Activated CD8-positive, alpha-beta memory T cell treated with anti-CD3 and anti-CD28 coated beads for 48 hours (primary cell): ENCODE results near the gene NSD1.
"Not testable (repeated sequence)": the region's sequence is repeated elsewhere in the genome, so short reads cannot be mapped to it uniquely, and the experiment has no call there.

Experiments
- DNase-seq, 3 experiments: peaks; one replicate each; pipeline ENCODE4 v3.0.0-alpha.2; 2020; ENCODE audit warnings: low read depth in 2 of 3, low spot score in 2 of 3

Gene NSD1

GRCh38 chr5:177327539-177328522 is 194.3 kb downstream of the NSD1 start:
- no peak for DNase-seq

- no peak for DNase-seq
Measured at GRCh38 chr5:177328545-177329231, 195.1 kb downstream of the NSD1 start.

GRCh38 chr5:177329883-177330282 is 196.3 kb downstream of the NSD1 start:
- no peak for DNase-seq

GRCh38 chr5:177330991-177331842 is 197.6 kb downstream of the NSD1 start:
- DNase-seq, result no peak

- DNase-seq, result no peak
Measured at GRCh38 chr5:177332031-177332895, 198.7 kb downstream of the NSD1 start.

GRCh38 chr5:177332896-177333260 is 199.3 kb downstream of the NSD1 start:
- DNase-seq, result no peak

GRCh38 chr5:177333420-177334154 is 200.0 kb downstream of the NSD1 start:
- no peak for DNase-seq

- no peak for DNase-seq
Measured at GRCh38 chr5:177334155-177334551, 200.6 kb downstream of the NSD1 start.

- no peak for DNase-seq
Measured at GRCh38 chr5:177334781-177335700, 201.5 kb downstream of the NSD1 start.

GRCh38 chr5:177335701-177336065 is 202.1 kb downstream of the NSD1 start:
- DNase-seq, result no peak

GRCh38 chr5:177336112-177336511 is 202.5 kb downstream of the NSD1 start:
- DNase-seq, result no peak

GRCh38 chr5:177336603-177337494 is 203.3 kb downstream of the NSD1 start:
- DNase-seq, result no peak

GRCh38 chr5:177338251-177339106 is 204.9 kb downstream of the NSD1 start:
- DNase-seq, result no peak

GRCh38 chr5:177339107-177339638 is 205.6 kb downstream of the NSD1 start:
- no peak for DNase-seq

- DNase-seq, result not testable (repeated sequence)
Measured at GRCh38 chr5:177343000-177343399, 209.4 kb downstream of the NSD1 start.

- DNase-seq, result no peak
Measured at GRCh38 chr5:177343777-177344176, 210.2 kb downstream of the NSD1 start.

- DNase-seq, result no peak
Measured at GRCh38 chr5:177344891-177345290, 211.3 kb downstream of the NSD1 start.
